HCT116 (cell line): ENCODE data around the gene EPSTI1. TPM values are rescaled to one million over a fixed set of nuclear protein-coding genes. Genes with fewer than 3 reads are reported as not detected.

ENCODE experiments used
- ATAC-seq: fragments of 200-7000 bp; cut with Tn5 transposase; 2 replicates; pipeline ENCODE4 v1.9.1; 2020; ENCODE audit warnings: mild to moderate bottlenecking, moderate library complexity
- BruUV-seq: library from RNA; stranded (reverse); fragments of 400-500 nt; replicated peaks from 2 replicates; lab custom pipeline; 2021; lab: Mats Ljungman, UMichigan
- CTCF ChIA-PET: fragments of 300-600 bp; sonication (Branson Sonifier 250); formaldehyde crosslinking; loops from one replicate; lab custom pipeline; 2021; ENCODE audit warnings: antibody characterized with exemption; lab: Charles Lee
- POLR2A ChIA-PET: fragments of 300-600, 350-600 bp; sonication (Branson Sonifier 250); formaldehyde crosslinking; loops from one replicate; lab custom pipeline; 2021; ENCODE audit warnings: antibody characterized with exemption; lab: Charles Lee
- RAD21 ChIA-PET, 2 experiments: fragments of 300-600 bp; sonication (Branson Sonifier 250); formaldehyde crosslinking; loops; one replicate each; lab custom pipeline; 2023; ENCODE audit warnings: low total read pairs in 2 of 2; ENCODE audit not compliant: uncharacterized antibody in 2 of 2, unreplicated experiment in 2 of 2, low non-redundant PET in 1 of 2; lab: Charles Lee
- DNase-seq: peaks from one replicate; pipeline ENCODE4 v3.0.0-alpha.2; 2010; ENCODE audit warnings: low read depth, low spot score
- H2AFZ ChIP-seq: fragments of 200-600 bp; shearing (Covaris generic), sonication (generic); 2 replicates; pipeline ENCODE4 v1.6.1; 2017; ENCODE audit warnings: low read depth, mixed run types, mixed read lengths, antibody characterized with exemption, low read length; ENCODE audit not compliant: poor library complexity, severe bottlenecking
- H3K27ac ChIP-seq: 2 replicates; pipeline ENCODE4 v1.5.1; 2012; ENCODE audit warnings: low read depth, low read length
- H3K27me3 ChIP-seq: fragments of 200-600 bp; sonication (generic); 2 replicates; pipeline ENCODE4 v1.6.1; 2016; ENCODE audit warnings: mixed run types, low read length, mixed read lengths; ENCODE audit not compliant: insufficient read depth
- H3K36me3 ChIP-seq, 2 experiments: fragments of 200-500 bp in 1 of 2; fragments of 200-600 bp in 1 of 2; sonication (Bioruptor generic) in 1 of 2; sonication (generic) in 1 of 2; 2 replicates each; pipeline versions ENCODE4 v1.5.1 to v1.6.1; 2014 to 2016; ENCODE audit warnings: low read length in 2 of 2, inconsistent platforms in 1 of 2, mixed read lengths in 1 of 2, mixed run types in 1 of 2; ENCODE audit not compliant: insufficient read depth in 2 of 2, control insufficient read depth in 1 of 2
- H3K4me1 ChIP-seq, 2 experiments: fragments of 200-600 bp in 1 of 2; sonication (generic) in 1 of 2; 2 replicates each; pipeline versions ENCODE4 v1.5.1 to v1.6.1; 2012 to 2017; ENCODE audit warnings: low read length in 2 of 2, inconsistent platforms in 1 of 2, mild to moderate bottlenecking in 1 of 2, mixed read lengths in 1 of 2, mixed run types in 1 of 2, moderate library complexity in 1 of 2; ENCODE audit not compliant: insufficient read depth in 2 of 2, control insufficient read depth in 1 of 2
- H3K4me2 ChIP-seq: fragments of 200-600 bp; sonication (generic); 2 replicates; pipeline ENCODE4 v1.6.1; 2017; ENCODE audit warnings: mixed run types, low read length, mixed read lengths
- H3K4me3 ChIP-seq, 2 experiments: fragments of 200-600 bp in 1 of 2; sonication (generic) in 1 of 2; replicated peaks in 1 of 2; 2 replicates each; pipeline ENCODE4 v1.5.1; 2011 to 2016; ENCODE audit warnings: low read length in 2 of 2, control low read depth in 1 of 2, low read depth in 1 of 2, mild to moderate bottlenecking in 1 of 2, mixed read lengths in 1 of 2, mixed run types in 1 of 2
- H3K79me2 ChIP-seq: fragments of 200-600 bp; sonication (generic); 2 replicates; pipeline ENCODE4 v1.6.1; 2017; ENCODE audit warnings: mild to moderate bottlenecking, mixed run types, low read length, moderate library complexity, mixed read lengths; ENCODE audit not compliant: insufficient read depth
- H3K9ac ChIP-seq: fragments of 200-600 bp; sonication (generic); 2 replicates; pipeline ENCODE4 v1.6.1; 2016; ENCODE audit warnings: low read length, mixed read lengths
- H3K9me2 ChIP-seq: fragments of 200-600 bp; sonication (generic), shearing (Covaris generic); 2 replicates; pipeline ENCODE4 v1.6.1; 2017; ENCODE audit warnings: mixed run types, mild to moderate bottlenecking, moderate library complexity; ENCODE audit not compliant: insufficient read depth
- H3K9me3 ChIP-seq, 2 experiments: fragments of 200-500 bp in 1 of 2; fragments of 200-600 bp in 1 of 2; sonication (Bioruptor generic) in 1 of 2; sonication (generic) in 1 of 2; 2 replicates each; pipeline ENCODE4 v1.6.1; 2014 to 2017; ENCODE audit warnings: low read length in 2 of 2, mixed read lengths in 2 of 2, inconsistent platforms in 1 of 2, low read depth in 1 of 2, mild to moderate bottlenecking in 1 of 2, mixed run types in 1 of 2, moderate library complexity in 1 of 2; ENCODE audit not compliant: control insufficient read depth in 1 of 2, insufficient read depth in 1 of 2
- H4K20me1 ChIP-seq: fragments of 200-600 bp; sonication (generic), shearing (Covaris generic); 2 replicates; pipeline ENCODE4 v1.6.1; 2017; ENCODE audit warnings: mixed run types, mild to moderate bottlenecking, moderate library complexity; ENCODE audit not compliant: insufficient read depth
- CBX3 ChIP-seq: IDR thresholded peaks from 2 replicates; pipeline ENCODE4 v1.6.1; 2012; ENCODE audit warnings: low read depth
- CEBPB ChIP-seq: IDR thresholded peaks from 2 replicates; pipeline ENCODE4 v1.6.1; 2012; ENCODE audit warnings: low read depth
- ELF1 ChIP-seq: IDR thresholded peaks from 2 replicates; pipeline ENCODE4 v1.6.1; 2012; ENCODE audit warnings: low read depth, borderline replicate concordance
- EZH2 ChIP-seq: fragments of 200-600 bp; sonication (generic); IDR thresholded peaks from 2 replicates; pipeline ENCODE4 v1.6.1; 2017; ENCODE audit warnings: antibody characterized with exemption, mixed run types
- POLR2A ChIP-seq: IDR thresholded peaks from 2 replicates; pipeline ENCODE4 v1.7.0; 2011; ENCODE audit warnings: borderline replicate concordance; ENCODE audit not compliant: insufficient read depth, insufficient read length; ENCODE audit errors: extremely low read depth
- POLR2AphosphoS5 ChIP-seq: IDR thresholded peaks from 2 replicates; pipeline ENCODE4 v1.6.1; 2011; ENCODE audit warnings: mild to moderate bottlenecking, low read depth, low read length, moderate library complexity
- RAD21 ChIP-seq: IDR thresholded peaks from 2 replicates; pipeline ENCODE4 v1.6.1; 2012; ENCODE audit warnings: low read depth, mild to moderate bottlenecking
- SP1 ChIP-seq: IDR thresholded peaks from 2 replicates; pipeline ENCODE4 v1.6.1; 2012; ENCODE audit warnings: low read depth
- SRF ChIP-seq: IDR thresholded peaks from 2 replicates; pipeline ENCODE4 v1.6.1; 2012; ENCODE audit warnings: low read depth
- TCF7L2 ChIP-seq: IDR thresholded peaks from 2 replicates; pipeline ENCODE4 v1.7.0; 2011; ENCODE audit warnings: borderline replicate concordance, inconsistent platforms; ENCODE audit not compliant: insufficient read depth, insufficient read length; ENCODE audit errors: extremely low read depth
- ZNF274 ChIP-seq: fragments of 200-500 bp; sonication (Bioruptor generic); IDR thresholded peaks from 2 replicates; pipeline ENCODE4 v1.6.1; 2014; ENCODE audit warnings: mild to moderate bottlenecking, low read depth, low read length, inconsistent platforms
- intact Hi-C: fragments of 100-400 bp; cut with micrococcal nuclease; formaldehyde crosslinking; loops from 2 replicates; pipeline ENCODE4 v1.10.0; 2022
- total RNA-seq: library from RNA; stranded (reverse); gene quantifications from one replicate; pipeline ENCODE4 v1.2.1, GENCODE V29; 2021; ENCODE audit not compliant: unreplicated experiment
- TF ChIP-seq, protein P1 (sequence below): IDR thresholded peaks from 2 replicates; pipeline ENCODE4 v1.6.1; 2012; ENCODE audit warnings: low read depth
- TF ChIP-seq, protein P2 (sequence below): IDR thresholded peaks from 2 replicates; pipeline ENCODE4 v1.6.1; 2012
- TF ChIP-seq, protein P3 (sequence below): IDR thresholded peaks from 2 replicates; pipeline ENCODE4 v1.6.1; 2011; ENCODE audit warnings: mild to moderate bottlenecking, low read length, moderate library complexity; ENCODE audit not compliant: insufficient replicate concordance; ENCODE audit errors: extremely low read depth
- TF ChIP-seq, protein P4 (sequence below): IDR thresholded peaks from 2 replicates; pipeline ENCODE4 v1.6.1; 2012

EPSTI1 gene
- total RNA-seq, 1 experiment from 2014 or later: 0.69 TPM

DNA sequence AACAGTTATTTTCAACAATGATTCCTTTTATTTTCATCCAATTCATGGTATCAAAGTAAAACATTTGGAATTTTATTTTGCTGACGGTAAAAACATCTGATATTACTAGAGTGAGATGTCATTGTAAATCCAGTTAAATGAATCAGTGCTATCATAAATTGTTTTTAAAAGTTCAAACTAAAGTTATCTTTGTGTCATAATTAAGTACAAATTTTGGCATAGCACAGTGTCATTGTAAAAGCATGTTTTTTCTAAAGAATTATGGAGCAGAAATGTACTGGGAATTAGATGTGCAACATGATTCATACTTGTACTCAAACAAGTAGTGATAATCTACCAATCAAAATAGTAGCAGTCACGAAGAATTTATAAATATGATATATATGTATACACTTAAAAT is 117.8 kb downstream of the EPSTI1 start:
- ChIA-PET CTCF (no interaction called here), RAD21 (no interaction called here), POLR2A (no interaction called here)
- no peaks in the 10 kb centered on the region for H3K9me3 ChIP-seq
- no peak overlapping the region for H3K4me3 ChIP-seq
- H3K79me2 ChIP-seq: no peaks in the 10 kb centered on the region
- H3K4me1 ChIP-seq: no peaks in the 10 kb centered on the region
- H2AFZ ChIP-seq: no peak overlapping the region
- no peaks in the 10 kb centered on the region for H3K27me3 ChIP-seq
- DNase-seq: no peak
- H3K9me2 ChIP-seq: no peaks in the 10 kb centered on the region
- no TSS peak for BruUV-seq
- H3K27ac ChIP-seq: no peak overlapping the region
- H3K36me3 ChIP-seq: no peaks in the 10 kb centered on the region
- intact Hi-C loops: no loop called here
- H3K9ac ChIP-seq: no peak overlapping the region
- no peak for TF ChIP-seq POLR2AphosphoS5
- ATAC-seq: no peak
- no peak overlapping the region for H3K4me2 ChIP-seq
- H4K20me1 ChIP-seq: no peaks in the 10 kb centered on the region

DNA sequence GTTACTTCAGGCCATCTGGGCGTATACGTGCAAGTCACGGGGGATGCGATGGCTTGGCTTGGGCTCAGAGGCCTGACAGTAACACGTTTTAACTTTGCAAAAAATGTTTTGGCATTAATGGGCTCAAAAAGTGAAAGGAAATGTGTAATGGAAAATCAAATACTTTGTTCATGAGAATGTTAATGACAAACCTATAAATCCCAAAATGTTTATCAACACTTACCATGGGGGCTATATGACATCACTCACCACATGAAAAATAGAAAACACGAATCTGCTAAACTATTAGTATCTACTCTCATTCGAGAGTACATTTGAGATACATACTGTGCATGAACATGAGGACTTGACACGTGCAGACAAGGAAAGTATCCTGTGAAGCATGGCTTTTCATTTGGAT is 119.0 kb downstream of the EPSTI1 start:
- H3K9me2 ChIP-seq: no peaks in the 10 kb centered on the region
- BruUV-seq: no TSS peak
- H3K4me3 ChIP-seq: no peak overlapping the region
- TF ChIP-seq RAD21 (no peak), SP1 (no peak), SRF (no peak), POLR2A (no peak), CEBPB (no peak), CBX3 (no peak), POLR2AphosphoS5 (no peak), ELF1 (no peak), ZNF274 (no peak), EZH2 (no peak), TCF7L2 (no peak)
- TF ChIP-seq, protein P1, sequence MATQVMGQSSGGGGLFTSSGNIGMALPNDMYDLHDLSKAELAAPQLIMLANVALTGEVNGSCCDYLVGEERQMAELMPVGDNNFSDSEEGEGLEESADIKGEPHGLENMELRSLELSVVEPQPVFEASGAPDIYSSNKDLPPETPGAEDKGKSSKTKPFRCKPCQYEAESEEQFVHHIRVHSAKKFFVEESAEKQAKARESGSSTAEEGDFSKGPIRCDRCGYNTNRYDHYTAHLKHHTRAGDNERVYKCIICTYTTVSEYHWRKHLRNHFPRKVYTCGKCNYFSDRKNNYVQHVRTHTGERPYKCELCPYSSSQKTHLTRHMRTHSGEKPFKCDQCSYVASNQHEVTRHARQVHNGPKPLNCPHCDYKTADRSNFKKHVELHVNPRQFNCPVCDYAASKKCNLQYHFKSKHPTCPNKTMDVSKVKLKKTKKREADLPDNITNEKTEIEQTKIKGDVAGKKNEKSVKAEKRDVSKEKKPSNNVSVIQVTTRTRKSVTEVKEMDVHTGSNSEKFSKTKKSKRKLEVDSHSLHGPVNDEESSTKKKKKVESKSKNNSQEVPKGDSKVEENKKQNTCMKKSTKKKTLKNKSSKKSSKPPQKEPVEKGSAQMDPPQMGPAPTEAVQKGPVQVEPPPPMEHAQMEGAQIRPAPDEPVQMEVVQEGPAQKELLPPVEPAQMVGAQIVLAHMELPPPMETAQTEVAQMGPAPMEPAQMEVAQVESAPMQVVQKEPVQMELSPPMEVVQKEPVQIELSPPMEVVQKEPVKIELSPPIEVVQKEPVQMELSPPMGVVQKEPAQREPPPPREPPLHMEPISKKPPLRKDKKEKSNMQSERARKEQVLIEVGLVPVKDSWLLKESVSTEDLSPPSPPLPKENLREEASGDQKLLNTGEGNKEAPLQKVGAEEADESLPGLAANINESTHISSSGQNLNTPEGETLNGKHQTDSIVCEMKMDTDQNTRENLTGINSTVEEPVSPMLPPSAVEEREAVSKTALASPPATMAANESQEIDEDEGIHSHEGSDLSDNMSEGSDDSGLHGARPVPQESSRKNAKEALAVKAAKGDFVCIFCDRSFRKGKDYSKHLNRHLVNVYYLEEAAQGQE: no peak
- TF ChIP-seq, protein P2, sequence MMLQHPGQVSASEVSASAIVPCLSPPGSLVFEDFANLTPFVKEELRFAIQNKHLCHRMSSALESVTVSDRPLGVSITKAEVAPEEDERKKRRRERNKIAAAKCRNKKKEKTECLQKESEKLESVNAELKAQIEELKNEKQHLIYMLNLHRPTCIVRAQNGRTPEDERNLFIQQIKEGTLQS: no peak
- TF ChIP-seq, protein P3, sequence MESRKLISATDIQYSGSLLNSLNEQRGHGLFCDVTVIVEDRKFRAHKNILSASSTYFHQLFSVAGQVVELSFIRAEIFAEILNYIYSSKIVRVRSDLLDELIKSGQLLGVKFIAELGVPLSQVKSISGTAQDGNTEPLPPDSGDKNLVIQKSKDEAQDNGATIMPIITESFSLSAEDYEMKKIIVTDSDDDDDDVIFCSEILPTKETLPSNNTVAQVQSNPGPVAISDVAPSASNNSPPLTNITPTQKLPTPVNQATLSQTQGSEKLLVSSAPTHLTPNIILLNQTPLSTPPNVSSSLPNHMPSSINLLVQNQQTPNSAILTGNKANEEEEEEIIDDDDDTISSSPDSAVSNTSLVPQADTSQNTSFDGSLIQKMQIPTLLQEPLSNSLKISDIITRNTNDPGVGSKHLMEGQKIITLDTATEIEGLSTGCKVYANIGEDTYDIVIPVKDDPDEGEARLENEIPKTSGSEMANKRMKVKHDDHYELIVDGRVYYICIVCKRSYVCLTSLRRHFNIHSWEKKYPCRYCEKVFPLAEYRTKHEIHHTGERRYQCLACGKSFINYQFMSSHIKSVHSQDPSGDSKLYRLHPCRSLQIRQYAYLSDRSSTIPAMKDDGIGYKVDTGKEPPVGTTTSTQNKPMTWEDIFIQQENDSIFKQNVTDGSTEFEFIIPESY: no peak
- TF ChIP-seq, protein P4, sequence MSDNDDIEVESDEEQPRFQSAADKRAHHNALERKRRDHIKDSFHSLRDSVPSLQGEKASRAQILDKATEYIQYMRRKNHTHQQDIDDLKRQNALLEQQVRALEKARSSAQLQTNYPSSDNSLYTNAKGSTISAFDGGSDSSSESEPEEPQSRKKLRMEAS: no peak
- no peak for DNase-seq
- ChIA-PET POLR2A (no interaction called here), RAD21 (no interaction called here), CTCF (no interaction called here)
- H2AFZ ChIP-seq: no peak overlapping the region
- no peak overlapping the region for H3K9ac ChIP-seq
- no peaks in the 10 kb centered on the region for H3K4me1 ChIP-seq
- no peaks in the 10 kb centered on the region for H3K9me3 ChIP-seq
- H3K27me3 ChIP-seq: no peaks in the 10 kb centered on the region
- ATAC-seq: no peak
- intact Hi-C loops: no loop called here
- no peak overlapping the region for H3K4me2 ChIP-seq
- H3K79me2 ChIP-seq: no peaks in the 10 kb centered on the region
- no peak overlapping the region for H3K27ac ChIP-seq
- no peaks in the 10 kb centered on the region for H4K20me1 ChIP-seq
- H3K36me3 ChIP-seq: no peaks in the 10 kb centered on the region
